ENCODE data around the gene STK32C. TPM values are rescaled to one million over a fixed set of nuclear protein-coding genes. Genes with fewer than 3 reads are reported as not detected.

Gene STK32C
- total and polyA plus RNA-seq, 8 donors = 3.3 to 13.2 (median 5.2) TPM

GRCh38 chr10:132350946-132351345 is 43.2 kb upstream of the STK32C start:
- H3K36me3 ChIP-seq = no peaks in the 10 kb centered on the region
- DNase-seq = peak in 2 of 6 donors; percentile 50 to 71
- no peaks in the 10 kb centered on the region for H3K27me3 ChIP-seq
- H3K4me1 ChIP-seq = no peaks in the 10 kb centered on the region
- no peak overlapping the region for H3K27ac ChIP-seq
- FAIRE-seq = no peak
- H3K9me3 ChIP-seq = no peaks in the 10 kb centered on the region
- no peak overlapping the region for H3K4me3 ChIP-seq
- WGBS, 2 donors = 89 to 92% methylated on average over 17 of the region's 17 CpGs
- TF ChIP-seq CTCF (IDR thresholded peaks at IDR 0.05) = no peak
- intact Hi-C loops (cut with DNase I) = loop anchor here (5.0 to 10.0 kb wide), 3 partner anchors 124 to 129 kb away; no protein-coding TSS in a partner anchor
- ATAC-seq = no peak

- intact Hi-C loops (cut with DNase I) = loop anchor here (5.0 to 10.0 kb wide), 3 partner anchors 123 to 128 kb away; no protein-coding TSS in a partner anchor
- no peak overlapping the region for H3K4me3 ChIP-seq
- TF ChIP-seq CTCF (IDR thresholded peaks at IDR 0.05) = no peak
- no peak for ATAC-seq
- H3K9me3 ChIP-seq = no peaks in the 10 kb centered on the region
- H3K27ac ChIP-seq = no peak overlapping the region
- no peak for FAIRE-seq
- H3K36me3 ChIP-seq = no peaks in the 10 kb centered on the region
- peak in 2 of 6 donors; percentile 37 to 43 for DNase-seq
- H3K27me3 ChIP-seq = no peaks in the 10 kb centered on the region
- no peaks in the 10 kb centered on the region for H3K4me1 ChIP-seq
- WGBS, 2 donors = 80 to 87% methylated on average over 11 of the region's 11 CpGs
Observed at GRCh38 chr10:132350391-132350790, 42.6 kb upstream of the STK32C start.

GRCh38 chr10:132349766-132350165 is 42.0 kb upstream of the STK32C start:
- DNase-seq = peak in 2 of 6 donors; percentile 17 to 24
- Histone ChIP-seq H3K27ac (no peak overlapping the region), H3K4me3 (no peak overlapping the region), H3K27me3 (no peaks in the 10 kb centered on the region), H3K4me1 (no peaks in the 10 kb centered on the region), H3K36me3 (no peaks in the 10 kb centered on the region), H3K9me3 (no peaks in the 10 kb centered on the region)
- ATAC-seq = no peak
- intact Hi-C loops (cut with DNase I) = loop anchor here (5.0 to 10.0 kb wide), 3 partner anchors 122 to 127 kb away; no protein-coding TSS in a partner anchor
- WGBS, 2 donors = 80 to 86% methylated on average over 6 of the region's 6 CpGs
- FAIRE-seq = no peak
- TF ChIP-seq CTCF (IDR thresholded peaks at IDR 0.05) = no peak

- H3K4me1 ChIP-seq = no peaks in the 10 kb centered on the region
- no peak for TF ChIP-seq CTCF (IDR thresholded peaks at IDR 0.05)
- FAIRE-seq (no peak), ATAC-seq (no peak), DNase-seq (peak in 1 of 6 donors; percentile 12)
- no peaks in the 10 kb centered on the region for H3K27me3 ChIP-seq
- H3K27ac ChIP-seq = no peak overlapping the region
- H3K4me3 ChIP-seq = no peak overlapping the region
- intact Hi-C loops (cut with DNase I) = no loop called here
- H3K36me3 ChIP-seq = no peaks in the 10 kb centered on the region
- no peaks in the 10 kb centered on the region for H3K9me3 ChIP-seq
- WGBS, 2 donors = 81 to 86% methylated on average over 13 of the region's 13 CpGs
Observed at GRCh38 chr10:132347931-132348267, 40.1 kb upstream of the STK32C start.

- intact Hi-C loops (cut with DNase I) = no loop called here
- no peaks in the 10 kb centered on the region for H3K9me3 ChIP-seq
Observed at GRCh38 chr10:132347211-132347930, 39.6 kb upstream of the STK32C start.

More at GRCh38 chr10:132347211-132347930, 39.6 kb upstream of the STK32C start:
- FAIRE-seq (no peak), DNase-seq (peak in 1 of 6 donors; percentile 65), ATAC-seq (no peak)
- TF ChIP-seq CTCF (IDR thresholded peaks at IDR 0.05) = no peak
- 89 to 93% methylated on average over 23 of the region's 23 CpGs for WGBS, 2 donors
- no peaks in the 10 kb centered on the region for H3K4me1 ChIP-seq
- H3K27me3 ChIP-seq = no peaks in the 10 kb centered on the region
- H3K27ac ChIP-seq = no peak overlapping the region
- peaks cover 0 to 1% (median 0%) of the 10 kb centered on the region in 3 donors for H3K36me3 ChIP-seq
- H3K4me3 ChIP-seq = no peak overlapping the region

Measured in pancreas (tissue), 10 donors.